Measurements from ENCODE around the gene SCNN1A. TPM values are rescaled to one million over a fixed set of nuclear protein-coding genes. Genes with fewer than 3 reads are reported as not detected.

The SCNN1A gene
- total and polyA plus RNA-seq, 2 of the 13 experiments (the other 11 are each of a cell fraction or from before 2014, with no cell fraction given): 1.5 to 14.6 TPM

DNA sequence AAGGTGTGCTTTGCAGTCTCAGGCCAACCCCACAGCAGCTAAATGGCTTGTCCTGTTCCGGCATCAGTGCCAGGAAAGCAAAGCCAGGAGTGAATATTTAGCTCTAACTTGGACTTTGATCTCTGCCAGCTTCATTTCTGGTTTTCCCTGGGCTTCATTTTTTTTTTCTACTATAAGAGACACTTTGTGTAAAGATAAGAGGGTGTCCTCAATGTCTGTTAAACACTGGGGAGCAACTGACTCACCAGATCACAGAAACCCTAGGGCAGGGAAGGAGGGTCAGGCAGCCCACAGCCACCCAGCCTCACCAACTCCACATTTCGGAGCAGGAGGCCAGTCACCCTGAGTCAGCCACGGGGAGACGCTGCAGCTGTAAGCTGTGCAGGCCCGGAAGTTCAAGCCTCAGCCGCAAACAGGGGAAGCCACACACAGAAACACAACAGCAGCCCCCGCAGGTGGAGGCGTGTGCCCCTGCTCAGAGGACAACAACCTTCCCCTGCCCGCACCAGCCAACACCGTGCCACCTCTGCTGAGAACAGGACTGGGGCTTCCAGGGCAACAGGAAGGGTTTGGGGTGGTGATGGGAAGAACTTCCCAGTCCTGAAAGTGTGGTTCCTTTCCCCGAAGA is 39.8 kb downstream of the SCNN1A start (continued):
- TF ChIP-seq, protein P1, sequence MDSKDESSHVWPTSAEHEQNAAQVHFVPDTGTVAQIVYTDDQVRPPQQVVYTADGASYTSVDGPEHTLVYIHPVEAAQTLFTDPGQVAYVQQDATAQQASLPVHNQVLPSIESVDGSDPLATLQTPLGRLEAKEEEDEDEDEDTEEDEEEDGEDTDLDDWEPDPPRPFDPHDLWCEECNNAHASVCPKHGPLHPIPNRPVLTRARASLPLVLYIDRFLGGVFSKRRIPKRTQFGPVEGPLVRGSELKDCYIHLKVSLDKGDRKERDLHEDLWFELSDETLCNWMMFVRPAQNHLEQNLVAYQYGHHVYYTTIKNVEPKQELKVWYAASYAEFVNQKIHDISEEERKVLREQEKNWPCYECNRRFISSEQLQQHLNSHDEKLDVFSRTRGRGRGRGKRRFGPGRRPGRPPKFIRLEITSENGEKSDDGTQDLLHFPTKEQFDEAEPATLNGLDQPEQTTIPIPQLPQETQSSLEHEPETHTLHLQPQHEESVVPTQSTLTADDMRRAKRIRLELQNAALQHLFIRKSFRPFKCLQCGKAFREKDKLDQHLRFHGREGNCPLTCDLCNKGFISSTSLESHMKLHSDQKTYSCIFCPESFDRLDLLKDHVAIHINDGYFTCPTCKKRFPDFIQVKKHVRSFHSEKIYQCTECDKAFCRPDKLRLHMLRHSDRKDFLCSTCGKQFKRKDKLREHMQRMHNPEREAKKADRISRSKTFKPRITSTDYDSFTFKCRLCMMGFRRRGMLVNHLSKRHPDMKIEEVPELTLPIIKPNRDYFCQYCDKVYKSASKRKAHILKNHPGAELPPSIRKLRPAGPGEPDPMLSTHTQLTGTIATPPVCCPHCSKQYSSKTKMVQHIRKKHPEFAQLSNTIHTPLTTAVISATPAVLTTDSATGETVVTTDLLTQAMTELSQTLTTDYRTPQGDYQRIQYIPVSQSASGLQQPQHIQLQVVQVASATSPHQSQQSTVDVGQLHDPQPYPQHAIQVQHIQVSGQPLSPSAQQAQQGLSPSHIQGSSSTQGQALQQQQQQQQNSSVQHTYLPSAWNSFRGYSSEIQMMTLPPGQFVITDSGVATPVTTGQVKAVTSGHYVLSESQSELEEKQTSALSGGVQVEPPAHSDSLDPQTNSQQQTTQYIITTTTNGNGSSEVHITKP (CRISPR knock-in tag; IDR thresholded peaks at IDR 0.05; ENCODE audit: low read depth): peak; percentile 89
- TF ChIP-seq, protein P2, sequence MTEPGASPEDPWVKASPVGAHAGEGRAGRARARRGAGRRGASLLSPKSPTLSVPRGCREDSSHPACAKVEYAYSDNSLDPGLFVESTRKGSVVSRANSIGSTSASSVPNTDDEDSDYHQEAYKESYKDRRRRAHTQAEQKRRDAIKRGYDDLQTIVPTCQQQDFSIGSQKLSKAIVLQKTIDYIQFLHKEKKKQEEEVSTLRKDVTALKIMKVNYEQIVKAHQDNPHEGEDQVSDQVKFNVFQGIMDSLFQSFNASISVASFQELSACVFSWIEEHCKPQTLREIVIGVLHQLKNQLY (CRISPR knock-in tag; IDR thresholded peaks at IDR 0.05): no peak
- TF ChIP-seq ZNF451 (CRISPR knock-in tag; IDR thresholded peaks at IDR 0.05): no peak
- 0 out of 2 replicates have a peak, but pooled peaks have one; percentile 35 for TF ChIP-seq ZNF317 (CRISPR knock-in tag; IDR thresholded peaks at IDR 0.05)
- peak; percentile 15; the same call in 1 of the 2 replicates for TF ChIP-seq PHF20 (CRISPR knock-in tag; IDR thresholded peaks at IDR 0.05)
- TF ChIP-seq RFXANK (CRISPR knock-in tag; IDR thresholded peaks at IDR 0.05): peak; percentile 58; the same call in 1 of the 2 replicates
- peak; percentile 77; the same call in 1 of the 2 replicates for TF ChIP-seq KDM2A (CRISPR knock-in tag; IDR thresholded peaks at IDR 0.05; ENCODE audit: borderline replicate concordance, low read depth)
- TF ChIP-seq, protein P3, sequence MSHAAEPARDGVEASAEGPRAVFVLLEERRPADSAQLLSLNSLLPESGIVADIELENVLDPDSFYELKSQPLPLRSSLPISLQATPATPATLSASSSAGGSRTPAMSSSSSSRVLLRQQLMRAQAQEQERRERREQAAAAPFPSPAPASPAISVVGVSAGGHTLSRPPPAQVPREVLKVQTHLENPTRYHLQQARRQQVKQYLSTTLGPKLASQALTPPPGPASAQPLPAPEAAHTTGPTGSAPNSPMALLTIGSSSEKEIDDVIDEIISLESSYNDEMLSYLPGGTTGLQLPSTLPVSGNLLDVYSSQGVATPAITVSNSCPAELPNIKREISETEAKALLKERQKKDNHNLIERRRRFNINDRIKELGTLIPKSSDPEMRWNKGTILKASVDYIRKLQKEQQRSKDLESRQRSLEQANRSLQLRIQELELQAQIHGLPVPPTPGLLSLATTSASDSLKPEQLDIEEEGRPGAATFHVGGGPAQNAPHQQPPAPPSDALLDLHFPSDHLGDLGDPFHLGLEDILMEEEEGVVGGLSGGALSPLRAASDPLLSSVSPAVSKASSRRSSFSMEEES (CRISPR knock-in tag; IDR thresholded peaks at IDR 0.05): 0 out of 2 replicates have a peak, but pooled peaks have one; percentile 25
- TF ChIP-seq, protein P4, sequence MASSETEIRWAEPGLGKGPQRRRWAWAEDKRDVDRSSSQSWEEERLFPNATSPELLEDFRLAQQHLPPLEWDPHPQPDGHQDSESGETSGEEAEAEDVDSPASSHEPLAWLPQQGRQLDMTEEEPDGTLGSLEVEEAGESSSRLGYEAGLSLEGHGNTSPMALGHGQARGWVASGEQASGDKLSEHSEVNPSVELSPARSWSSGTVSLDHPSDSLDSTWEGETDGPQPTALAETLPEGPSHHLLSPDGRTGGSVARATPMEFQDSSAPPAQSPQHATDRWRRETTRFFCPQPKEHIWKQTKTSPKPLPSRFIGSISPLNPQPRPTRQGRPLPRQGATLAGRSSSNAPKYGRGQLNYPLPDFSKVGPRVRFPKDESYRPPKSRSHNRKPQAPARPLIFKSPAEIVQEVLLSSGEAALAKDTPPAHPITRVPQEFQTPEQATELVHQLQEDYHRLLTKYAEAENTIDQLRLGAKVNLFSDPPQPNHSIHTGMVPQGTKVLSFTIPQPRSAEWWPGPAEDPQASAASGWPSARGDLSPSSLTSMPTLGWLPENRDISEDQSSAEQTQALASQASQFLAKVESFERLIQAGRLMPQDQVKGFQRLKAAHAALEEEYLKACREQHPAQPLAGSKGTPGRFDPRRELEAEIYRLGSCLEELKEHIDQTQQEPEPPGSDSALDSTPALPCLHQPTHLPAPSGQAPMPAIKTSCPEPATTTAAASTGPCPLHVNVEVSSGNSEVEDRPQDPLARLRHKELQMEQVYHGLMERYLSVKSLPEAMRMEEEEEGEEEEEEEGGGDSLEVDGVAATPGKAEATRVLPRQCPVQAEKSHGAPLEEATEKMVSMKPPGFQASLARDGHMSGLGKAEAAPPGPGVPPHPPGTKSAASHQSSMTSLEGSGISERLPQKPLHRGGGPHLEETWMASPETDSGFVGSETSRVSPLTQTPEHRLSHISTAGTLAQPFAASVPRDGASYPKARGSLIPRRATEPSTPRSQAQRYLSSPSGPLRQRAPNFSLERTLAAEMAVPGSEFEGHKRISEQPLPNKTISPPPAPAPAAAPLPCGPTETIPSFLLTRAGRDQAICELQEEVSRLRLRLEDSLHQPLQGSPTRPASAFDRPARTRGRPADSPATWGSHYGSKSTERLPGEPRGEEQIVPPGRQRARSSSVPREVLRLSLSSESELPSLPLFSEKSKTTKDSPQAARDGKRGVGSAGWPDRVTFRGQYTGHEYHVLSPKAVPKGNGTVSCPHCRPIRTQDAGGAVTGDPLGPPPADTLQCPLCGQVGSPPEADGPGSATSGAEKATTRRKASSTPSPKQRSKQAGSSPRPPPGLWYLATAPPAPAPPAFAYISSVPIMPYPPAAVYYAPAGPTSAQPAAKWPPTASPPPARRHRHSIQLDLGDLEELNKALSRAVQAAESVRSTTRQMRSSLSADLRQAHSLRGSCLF (CRISPR knock-in tag; IDR thresholded peaks at IDR 0.05; ENCODE audit: borderline replicate concordance): no peak
- TF ChIP-seq, protein P5, sequence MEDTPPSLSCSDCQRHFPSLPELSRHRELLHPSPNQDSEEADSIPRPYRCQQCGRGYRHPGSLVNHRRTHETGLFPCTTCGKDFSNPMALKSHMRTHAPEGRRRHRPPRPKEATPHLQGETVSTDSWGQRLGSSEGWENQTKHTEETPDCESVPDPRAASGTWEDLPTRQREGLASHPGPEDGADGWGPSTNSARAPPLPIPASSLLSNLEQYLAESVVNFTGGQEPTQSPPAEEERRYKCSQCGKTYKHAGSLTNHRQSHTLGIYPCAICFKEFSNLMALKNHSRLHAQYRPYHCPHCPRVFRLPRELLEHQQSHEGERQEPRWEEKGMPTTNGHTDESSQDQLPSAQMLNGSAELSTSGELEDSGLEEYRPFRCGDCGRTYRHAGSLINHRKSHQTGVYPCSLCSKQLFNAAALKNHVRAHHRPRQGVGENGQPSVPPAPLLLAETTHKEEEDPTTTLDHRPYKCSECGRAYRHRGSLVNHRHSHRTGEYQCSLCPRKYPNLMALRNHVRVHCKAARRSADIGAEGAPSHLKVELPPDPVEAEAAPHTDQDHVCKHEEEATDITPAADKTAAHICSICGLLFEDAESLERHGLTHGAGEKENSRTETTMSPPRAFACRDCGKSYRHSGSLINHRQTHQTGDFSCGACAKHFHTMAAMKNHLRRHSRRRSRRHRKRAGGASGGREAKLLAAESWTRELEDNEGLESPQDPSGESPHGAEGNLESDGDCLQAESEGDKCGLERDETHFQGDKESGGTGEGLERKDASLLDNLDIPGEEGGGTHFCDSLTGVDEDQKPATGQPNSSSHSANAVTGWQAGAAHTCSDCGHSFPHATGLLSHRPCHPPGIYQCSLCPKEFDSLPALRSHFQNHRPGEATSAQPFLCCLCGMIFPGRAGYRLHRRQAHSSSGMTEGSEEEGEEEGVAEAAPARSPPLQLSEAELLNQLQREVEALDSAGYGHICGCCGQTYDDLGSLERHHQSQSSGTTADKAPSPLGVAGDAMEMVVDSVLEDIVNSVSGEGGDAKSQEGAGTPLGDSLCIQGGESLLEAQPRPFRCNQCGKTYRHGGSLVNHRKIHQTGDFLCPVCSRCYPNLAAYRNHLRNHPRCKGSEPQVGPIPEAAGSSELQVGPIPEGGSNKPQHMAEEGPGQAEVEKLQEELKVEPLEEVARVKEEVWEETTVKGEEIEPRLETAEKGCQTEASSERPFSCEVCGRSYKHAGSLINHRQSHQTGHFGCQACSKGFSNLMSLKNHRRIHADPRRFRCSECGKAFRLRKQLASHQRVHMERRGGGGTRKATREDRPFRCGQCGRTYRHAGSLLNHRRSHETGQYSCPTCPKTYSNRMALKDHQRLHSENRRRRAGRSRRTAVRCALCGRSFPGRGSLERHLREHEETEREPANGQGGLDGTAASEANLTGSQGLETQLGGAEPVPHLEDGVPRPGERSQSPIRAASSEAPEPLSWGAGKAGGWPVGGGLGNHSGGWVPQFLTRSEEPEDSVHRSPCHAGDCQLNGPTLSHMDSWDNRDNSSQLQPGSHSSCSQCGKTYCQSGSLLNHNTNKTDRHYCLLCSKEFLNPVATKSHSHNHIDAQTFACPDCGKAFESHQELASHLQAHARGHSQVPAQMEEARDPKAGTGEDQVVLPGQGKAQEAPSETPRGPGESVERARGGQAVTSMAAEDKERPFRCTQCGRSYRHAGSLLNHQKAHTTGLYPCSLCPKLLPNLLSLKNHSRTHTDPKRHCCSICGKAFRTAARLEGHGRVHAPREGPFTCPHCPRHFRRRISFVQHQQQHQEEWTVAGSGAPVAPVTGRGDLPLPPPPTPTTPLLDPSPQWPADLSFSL (CRISPR knock-in tag; IDR thresholded peaks at IDR 0.05): peak; percentile 67; the same call in 1 of the 2 replicates
- no peak for TF ChIP-seq GATA4 (IDR thresholded peaks at IDR 0.05; ENCODE audit: borderline replicate concordance, low read depth)

Data from HepG2 (cell line).